Neural cell (in vitro differentiated cells): ENCODE data around the gene PPM1B.

Experiments
- CTCF ChIP-seq: fragments of 450-650 bp; IDR thresholded peaks from 2 replicates; pipeline ENCODE4 v1.5.1; 2014; ENCODE audit warnings: antibody characterized with exemption, mild to moderate bottlenecking, moderate library complexity; ENCODE audit not compliant: poor library complexity, severe bottlenecking
- EP300 ChIP-seq: fragments of 450-650 bp; conservative IDR thresholded peaks from 2 replicates; pipeline ENCODE4 v1.6.1; 2014; ENCODE audit warnings: antibody characterized with exemption, mild to moderate bottlenecking, moderate library complexity; ENCODE audit not compliant: poor library complexity, severe bottlenecking
- EZH2 ChIP-seq: fragments of 200-600, 300-800 bp; shearing (Covaris generic), sonication (generic); IDR thresholded peaks from 2 replicates; pipeline ENCODE4 v1.6.1; 2014; ENCODE audit warnings: antibody characterized with exemption, low read length, borderline replicate concordance, mild to moderate bottlenecking; ENCODE audit not compliant: insufficient read depth, poor library complexity, severe bottlenecking
- MXI1 ChIP-seq: fragments of 450-650 bp; conservative IDR thresholded peaks from 2 replicates; pipeline ENCODE4 v1.6.1; 2014; ENCODE audit warnings: antibody characterized with exemption, mild to moderate bottlenecking; ENCODE audit not compliant: poor library complexity, severe bottlenecking
- POLR2AphosphoS5 ChIP-seq: IDR thresholded peaks from 2 replicates; pipeline ENCODE4 v1.6.1; 2012
- RAD21 ChIP-seq: fragments of 450-650 bp; conservative IDR thresholded peaks from 2 replicates; pipeline ENCODE4 v1.6.1; 2014; ENCODE audit warnings: antibody characterized with exemption, mild to moderate bottlenecking, moderate library complexity
- REST ChIP-seq: IDR thresholded peaks from 2 replicates; pipeline ENCODE4 v1.6.1; 2012; ENCODE audit warnings: borderline replicate concordance
- SMC3 ChIP-seq: fragments of 450-650 bp; conservative IDR thresholded peaks from 2 replicates; pipeline ENCODE4 v1.6.1; 2014; ENCODE audit warnings: antibody characterized with exemption, mild to moderate bottlenecking, moderate library complexity; ENCODE audit not compliant: poor library complexity
- TAF1 ChIP-seq: IDR thresholded peaks from 2 replicates; pipeline ENCODE4 v1.6.1; 2012; ENCODE audit warnings: low read depth

- no peak for TF ChIP-seq CTCF
- no peak for TF ChIP-seq EZH2
- no peak for TF ChIP-seq EP300
- no peak for TF ChIP-seq RAD21
- no peak for TF ChIP-seq TAF1
- TF ChIP-seq SMC3: no peak
- TF ChIP-seq POLR2AphosphoS5: no peak
- no peak for TF ChIP-seq REST
- TF ChIP-seq MXI1: no peak
Observed at GRCh38 chr2:44190526-44190925, 21.9 kb downstream of the PPM1B start.
